SJSA1 (cell line): ENCODE results near the gene SLC13A3. TPM values are rescaled to one million over a fixed set of nuclear protein-coding genes. Genes with fewer than 3 reads are reported as not detected.

Experiments used
- DNase-seq, 2 experiments: peaks; one replicate each; pipeline ENCODE4 v3.0.0-alpha.2; 2015 to 2020; ENCODE audit warnings: low spot score in 2 of 2, low read depth in 1 of 2
- H3K27ac ChIP-seq: fragments of 250-450 bp; sonication (Bioruptor Pico); 2 replicates; pipeline ENCODE4 v1.5.1; 2020; ENCODE audit warnings: mild to moderate bottlenecking, moderate library complexity
- H3K27me3 ChIP-seq: fragments of 250-450 bp; sonication (Bioruptor Pico); replicated peaks from 2 replicates; pipeline ENCODE4 v1.5.1; 2020; ENCODE audit warnings: mild to moderate bottlenecking, moderate library complexity
- H3K36me3 ChIP-seq: fragments of 250-450 bp; sonication (Bioruptor Pico); 2 replicates; pipeline ENCODE4 v1.5.1; 2020; ENCODE audit warnings: mild to moderate bottlenecking
- H3K4me1 ChIP-seq: fragments of 250-450 bp; sonication (Bioruptor Pico); replicated peaks from 2 replicates; pipeline ENCODE4 v1.6.1; 2021; ENCODE audit warnings: mild to moderate bottlenecking
- H3K4me3 ChIP-seq: fragments of 250-450 bp; sonication (Bioruptor Pico); 2 replicates; pipeline ENCODE4 v1.5.1; 2020; ENCODE audit warnings: mild to moderate bottlenecking
- H3K9me3 ChIP-seq: fragments of 250-450 bp; sonication (Bioruptor Pico); replicated peaks from 2 replicates; pipeline ENCODE4 v1.5.1; 2020; ENCODE audit warnings: mild to moderate bottlenecking
- total RNA-seq: library from RNA; depleted of rRNA; stranded (reverse); fragments of >200 nt; shearing (Covaris generic); gene quantifications from 2 replicates; pipeline ENCODE4 v1.2.3, GENCODE V29; 2014

The SLC13A3 gene
- total RNA-seq, 1 experiment from 2014 or later: not detected

DNA sequence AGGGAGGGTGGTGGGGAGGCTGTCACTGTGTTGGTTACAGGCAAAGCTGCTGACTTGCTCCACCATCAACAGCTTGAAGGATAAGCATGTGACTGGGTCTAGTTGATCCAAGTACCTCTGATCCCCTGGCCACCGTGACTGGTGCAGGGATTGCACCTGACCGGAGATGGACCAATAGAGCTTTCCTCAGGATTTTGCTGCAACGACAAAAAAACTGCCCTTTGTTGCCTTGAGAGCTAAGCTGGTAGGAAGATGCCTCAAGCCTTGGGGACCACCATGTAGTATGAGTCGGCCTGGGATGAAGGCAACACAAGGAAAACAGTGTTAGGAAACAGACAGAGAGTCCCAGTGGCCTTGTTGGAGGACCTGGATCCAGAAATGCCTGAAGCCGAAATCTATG is 102.6 kb downstream of the SLC13A3 start:
- Histone ChIP-seq H3K4me3 (no peak overlapping the region), H3K9me3 (no peaks in the 10 kb centered on the region), H3K4me1 (no peaks in the 10 kb centered on the region), H3K36me3 (no peaks in the 10 kb centered on the region), H3K27ac (no peak overlapping the region), H3K27me3 (no peaks in the 10 kb centered on the region)
- DNase-seq: no peak

DNA sequence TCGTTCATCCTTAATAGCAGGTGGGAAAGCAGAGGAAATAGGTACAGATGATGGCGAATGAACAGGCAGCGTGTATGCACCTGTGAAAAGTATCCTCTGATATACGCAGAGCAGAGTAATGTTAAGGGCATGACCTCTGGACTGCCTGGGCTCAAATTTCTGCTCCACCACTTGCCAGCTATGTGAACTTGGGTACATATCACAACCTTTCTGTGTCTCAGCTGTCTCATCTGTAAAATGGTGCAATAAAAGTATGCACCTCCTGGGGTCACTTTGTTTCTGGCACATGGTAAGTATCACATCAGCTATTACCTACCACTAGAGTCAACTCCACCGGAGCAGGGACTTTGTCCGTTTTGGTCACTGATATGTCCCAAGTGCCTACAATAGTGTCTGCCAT is 103.3 kb downstream of the SLC13A3 start:
- Histone ChIP-seq H3K9me3 (no peaks in the 10 kb centered on the region), H3K4me3 (no peak overlapping the region), H3K27me3 (no peaks in the 10 kb centered on the region)

GRCh38 chr20:46546936-46547335 is 104.3 kb downstream of the SLC13A3 start:
- no peaks in the 10 kb centered on the region for H3K9me3 ChIP-seq
- H3K27ac ChIP-seq: no peak overlapping the region
- H3K27me3 ChIP-seq: 0 out of 2 replicates have a peak, but pooled peaks cover 1% of the 10 kb centered on the region
- no peaks in the 10 kb centered on the region for H3K36me3 ChIP-seq
- H3K4me1 ChIP-seq: no peaks in the 10 kb centered on the region
- no peak for DNase-seq
- no peak overlapping the region for H3K4me3 ChIP-seq

More for the DNA sequence above, 103.3 kb downstream of the SLC13A3 start:
- no peaks in the 10 kb centered on the region for H3K4me1 ChIP-seq
- no peak overlapping the region for H3K27ac ChIP-seq
- no peaks in the 10 kb centered on the region for H3K36me3 ChIP-seq
- DNase-seq: no peak

DNA sequence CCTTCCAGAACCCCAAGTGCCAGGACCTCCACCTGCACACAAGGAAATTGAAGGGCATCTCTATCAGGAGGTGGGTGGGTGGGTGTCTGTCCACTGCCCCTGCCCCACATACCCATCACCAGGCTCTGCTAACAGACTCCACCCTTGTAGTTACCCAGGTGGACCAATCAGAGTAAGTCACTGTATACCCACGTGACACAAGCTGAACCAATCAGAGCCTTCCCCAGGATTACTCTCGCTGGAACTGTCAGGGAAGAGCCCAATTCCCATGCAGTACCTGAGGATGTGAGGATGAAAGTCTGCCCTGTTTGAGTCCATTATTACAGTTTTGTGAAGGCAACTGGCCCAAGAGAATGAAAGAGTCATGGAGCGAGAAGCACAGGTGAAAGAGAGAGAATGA is 105.0 kb downstream of the SLC13A3 start:
- no peak overlapping the region for H3K4me3 ChIP-seq
- H3K27ac ChIP-seq: no peak overlapping the region
- no peaks in the 10 kb centered on the region for H3K9me3 ChIP-seq
- H3K4me1 ChIP-seq: no peaks in the 10 kb centered on the region
- H3K27me3 ChIP-seq: 0 out of 2 replicates have a peak, but pooled peaks cover 2% of the 10 kb centered on the region
- H3K36me3 ChIP-seq: no peaks in the 10 kb centered on the region
- no peak for DNase-seq

DNA sequence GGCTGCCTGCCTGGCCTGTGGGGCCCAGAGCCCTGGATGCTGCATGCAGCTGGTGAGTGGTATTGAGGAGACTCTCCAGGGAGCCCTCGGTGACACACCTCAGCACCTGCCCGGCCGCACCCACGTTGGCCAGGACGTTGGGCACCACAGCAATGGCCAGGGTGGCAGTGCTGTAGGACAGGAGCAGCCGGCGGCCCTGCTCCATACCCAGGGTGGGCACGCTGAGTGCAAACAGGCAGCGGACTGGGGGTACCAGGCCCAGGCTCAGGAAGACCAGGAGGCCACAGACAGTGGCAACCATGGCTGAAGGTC is 105.5 kb downstream of the SLC13A3 start:
- no peaks in the 10 kb centered on the region for H3K36me3 ChIP-seq
- no peak overlapping the region for H3K4me3 ChIP-seq
- no peak overlapping the region for H3K27ac ChIP-seq
- no peaks in the 10 kb centered on the region for H3K4me1 ChIP-seq
- no peaks in the 10 kb centered on the region for H3K9me3 ChIP-seq
- DNase-seq: no peak
- H3K27me3 ChIP-seq: 0 out of 2 replicates have a peak, but pooled peaks cover 2% of the 10 kb centered on the region

- no peaks in the 10 kb centered on the region for H3K4me1 ChIP-seq
- H3K36me3 ChIP-seq: no peaks in the 10 kb centered on the region
- no peak for DNase-seq
- H3K27me3 ChIP-seq: 0 out of 2 replicates have a peak, but pooled peaks cover 2% of the 10 kb centered on the region
- no peak overlapping the region for H3K4me3 ChIP-seq
- H3K9me3 ChIP-seq: no peaks in the 10 kb centered on the region
- no peak overlapping the region for H3K27ac ChIP-seq
Measured at GRCh38 chr20:46545077-46545826, 106.0 kb downstream of the SLC13A3 start.

GRCh38 chr20:46544576-46544975 is 106.7 kb downstream of the SLC13A3 start:
- H3K4me3 ChIP-seq: no peak overlapping the region
- no peaks in the 10 kb centered on the region for H3K36me3 ChIP-seq
- no peaks in the 10 kb centered on the region for H3K9me3 ChIP-seq
- peaks cover 2% of the 10 kb centered on the region; the same call in 1 of the 2 replicates for H3K27me3 ChIP-seq
- H3K4me1 ChIP-seq: no peaks in the 10 kb centered on the region
- no peak overlapping the region for H3K27ac ChIP-seq
- no peak for DNase-seq

DNA sequence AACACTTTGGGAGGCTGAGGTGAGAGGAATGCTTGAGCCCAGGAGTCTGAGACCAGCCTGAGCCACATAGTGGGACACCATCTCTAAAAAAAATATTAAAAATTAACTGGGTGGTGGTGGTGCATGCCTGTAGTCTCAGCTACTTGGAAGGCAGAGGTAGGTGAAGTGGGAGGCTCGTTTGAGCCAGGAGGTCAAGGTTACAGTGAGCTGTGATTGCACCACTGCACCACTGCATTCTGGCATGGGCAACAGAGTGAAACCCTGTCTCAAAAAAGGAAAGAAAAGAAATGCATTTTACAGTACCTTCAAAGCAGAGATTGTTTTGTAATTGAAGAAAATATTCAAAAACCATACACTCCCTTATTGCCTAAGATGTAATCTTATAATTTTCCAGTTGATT is 107.3 kb downstream of the SLC13A3 start:
- Histone ChIP-seq H3K27ac (no peak overlapping the region), H3K27me3 (peaks cover 2% of the 10 kb centered on the region; the same call in 1 of the 2 replicates), H3K4me1 (no peaks in the 10 kb centered on the region), H3K9me3 (no peaks in the 10 kb centered on the region), H3K4me3 (no peak overlapping the region), H3K36me3 (no peaks in the 10 kb centered on the region)
- no peak for DNase-seq

- peaks cover 2% of the 10 kb centered on the region; the same call in 1 of the 2 replicates for H3K27me3 ChIP-seq
- no peak overlapping the region for H3K27ac ChIP-seq
- no peaks in the 10 kb centered on the region for H3K36me3 ChIP-seq
- H3K4me1 ChIP-seq: no peaks in the 10 kb centered on the region
- H3K4me3 ChIP-seq: no peak overlapping the region
- DNase-seq: no peak
- no peaks in the 10 kb centered on the region for H3K9me3 ChIP-seq
Measured at GRCh38 chr20:46543033-46543432, 108.2 kb downstream of the SLC13A3 start.

DNA sequence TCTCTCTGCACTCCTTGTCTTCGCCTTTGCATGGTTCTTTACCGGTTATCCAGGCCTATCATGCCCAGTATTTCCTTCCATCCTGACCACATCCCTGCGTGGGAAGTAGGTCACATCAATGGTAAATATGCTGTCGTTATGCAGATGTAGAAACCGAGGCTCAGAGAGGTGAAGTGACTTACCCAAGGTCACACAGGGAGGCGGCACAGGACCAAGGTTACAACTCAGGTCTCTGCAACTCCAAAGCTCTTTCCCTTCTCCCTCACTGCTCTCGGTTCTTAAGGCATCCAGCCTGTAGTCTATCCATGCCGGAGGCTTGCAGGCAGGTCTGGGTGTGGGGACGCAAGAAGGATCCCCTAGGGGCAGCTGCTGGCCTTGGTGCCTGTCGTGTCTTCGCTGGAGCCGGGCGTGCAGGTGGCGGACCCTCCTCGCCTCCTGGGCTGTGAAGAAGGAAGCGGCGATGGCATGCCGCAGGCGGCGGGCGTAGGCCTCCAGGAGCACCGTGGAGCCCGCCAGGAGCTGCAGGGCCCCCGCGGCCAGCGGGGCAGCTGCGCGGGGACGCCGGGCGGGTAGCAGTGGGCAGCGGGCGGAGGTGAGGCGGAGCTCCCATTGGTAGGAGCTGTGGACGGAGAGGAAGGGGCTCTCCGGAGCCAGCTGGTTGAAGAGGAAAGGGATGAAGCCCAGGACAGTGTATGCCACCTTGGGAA is 109.9 kb downstream of the SLC13A3 start:
- Histone ChIP-seq H3K27ac (no peak overlapping the region), H3K27me3 (peaks cover 2% of the 10 kb centered on the region; the same call in 1 of the 2 replicates)
- no peak for DNase-seq

GRCh38 chr20:46539113-46539512 is 112.1 kb downstream of the SLC13A3 start:
- Histone ChIP-seq H3K4me3 (no peak overlapping the region), H3K36me3 (no peaks in the 10 kb centered on the region), H3K27ac (no peak overlapping the region), H3K9me3 (no peaks in the 10 kb centered on the region), H3K4me1 (no peaks in the 10 kb centered on the region), H3K27me3 (peaks cover 2% of the 10 kb centered on the region; the same call in 1 of the 2 replicates)
- DNase-seq: no peak

More for the DNA sequence above, 109.9 kb downstream of the SLC13A3 start:
- no peaks in the 10 kb centered on the region for H3K9me3 ChIP-seq
- no peak overlapping the region for H3K4me3 ChIP-seq
- H3K4me1 ChIP-seq: no peaks in the 10 kb centered on the region
- H3K36me3 ChIP-seq: no peaks in the 10 kb centered on the region

DNA sequence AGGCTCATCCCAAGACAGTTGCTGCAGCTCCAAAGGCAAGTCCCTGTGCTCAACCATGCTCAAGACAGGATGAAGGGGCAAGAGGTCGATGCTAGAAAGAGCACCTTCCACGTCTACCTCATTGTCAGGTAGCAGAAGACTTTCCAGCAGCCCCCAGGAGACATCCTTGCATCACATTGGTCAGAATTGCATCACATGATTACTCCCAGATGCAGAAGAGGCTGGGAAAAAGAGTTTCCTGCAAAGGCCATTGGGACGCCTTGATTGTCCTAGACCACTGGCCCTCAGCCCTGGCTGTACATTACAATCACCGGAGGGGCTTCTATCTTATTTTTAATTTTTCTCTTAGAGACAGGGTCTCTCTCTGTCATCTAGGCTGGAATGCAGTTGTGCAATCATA is 120.6 kb downstream of the SLC13A3 start:
- Histone ChIP-seq H3K9me3 (no peaks in the 10 kb centered on the region), H3K27me3 (no peaks in the 10 kb centered on the region), H3K36me3 (no peaks in the 10 kb centered on the region), H3K27ac (no peak overlapping the region), H3K4me3 (no peak overlapping the region), H3K4me1 (no peaks in the 10 kb centered on the region)
- no peak for DNase-seq

DNA sequence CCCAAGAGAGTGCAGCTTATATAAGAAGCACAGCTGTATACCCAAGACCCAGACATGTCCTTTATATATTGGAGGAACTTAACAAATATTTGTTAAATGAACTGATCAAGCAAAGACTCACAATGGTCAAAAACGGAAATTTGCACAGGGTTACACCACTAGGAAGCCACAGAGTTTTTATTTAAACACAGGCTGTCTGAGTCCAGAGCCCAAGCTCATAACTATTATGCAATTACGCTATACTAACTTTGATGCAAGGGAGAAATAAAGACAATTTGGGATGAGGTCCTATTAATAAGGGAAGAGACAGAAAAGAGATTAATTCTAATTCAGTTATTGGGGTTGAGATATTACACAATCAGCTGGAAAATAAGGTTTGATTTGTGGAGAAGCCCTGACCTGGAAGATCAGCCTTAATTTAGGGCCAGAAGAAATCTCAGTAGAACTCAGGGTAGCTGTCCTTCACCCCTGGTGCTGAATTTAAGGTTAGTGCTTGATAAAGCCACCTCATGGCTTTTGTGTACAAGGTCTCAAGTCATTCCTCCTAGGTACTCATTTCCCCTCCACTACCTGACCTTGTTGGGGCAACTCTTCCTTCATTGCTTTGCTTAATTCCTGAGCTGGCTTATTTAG is 127.4 kb downstream of the SLC13A3 start:
- Histone ChIP-seq H3K27me3 (no peaks in the 10 kb centered on the region), H3K4me1 (no peaks in the 10 kb centered on the region), H3K27ac (no peak overlapping the region), H3K4me3 (no peak overlapping the region), H3K36me3 (no peaks in the 10 kb centered on the region), H3K9me3 (no peaks in the 10 kb centered on the region)
- DNase-seq: no peak

DNA sequence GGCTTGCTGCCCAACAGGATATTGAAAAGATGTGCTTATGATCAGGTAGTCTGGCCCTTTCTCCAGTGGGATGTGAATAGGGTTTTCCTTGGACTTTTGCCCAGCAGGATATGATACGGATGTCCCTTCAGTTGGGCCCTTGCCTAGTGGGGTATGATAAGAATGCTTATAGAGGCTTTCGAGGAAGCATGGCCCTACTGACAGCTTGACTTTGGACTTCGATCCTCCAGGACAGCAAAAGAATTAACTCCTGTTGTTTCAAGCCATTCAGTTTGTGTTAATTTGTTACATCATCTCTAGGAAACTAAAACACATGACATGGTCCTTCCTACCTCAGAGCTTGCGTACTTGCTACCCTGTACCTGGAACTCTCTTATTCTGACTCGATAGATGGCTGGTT is 128.2 kb downstream of the SLC13A3 start:
- Histone ChIP-seq H3K36me3 (no peaks in the 10 kb centered on the region), H3K27me3 (no peaks in the 10 kb centered on the region), H3K4me3 (no peak overlapping the region), H3K27ac (no peak overlapping the region), H3K9me3 (no peaks in the 10 kb centered on the region), H3K4me1 (no peaks in the 10 kb centered on the region)
- no peak for DNase-seq
